HepG2 (cell line): ENCODE measurements around the gene CACNB4. TPM values are rescaled to one million over a fixed set of nuclear protein-coding genes. Genes with fewer than 3 reads are reported as not detected.
"Not testable (repeated sequence)": the region's sequence is repeated elsewhere in the genome, so short reads cannot be mapped to it uniquely, and the experiment has no call there.

Experiments used
- ATAC-seq: fragments of 200-7000 bp; cut with Tn5 transposase; 3 replicates; pipeline ENCODE4 v1.9.1; 2020; ENCODE audit warnings: mild to moderate bottlenecking, moderate library complexity
- BruUV-seq: library from RNA; stranded (reverse); fragments of 400-500 nt; replicated peaks from 2 replicates; lab custom pipeline; 2021; lab: Mats Ljungman, UMichigan
- CTCF ChIA-PET: fragments of 300-600 bp; formaldehyde crosslinking; extraction: SDS; loops from one replicate; lab custom pipeline; 2021; ENCODE audit warnings: low total read pairs, inconsistent platforms, low intra/inter-chr PET ratio; lab: Yijun Ruan, JAX
- POLR2A ChIA-PET: fragments of 350-600 bp; sonication (Branson Sonifier 250); formaldehyde crosslinking; loops from one replicate; lab custom pipeline; 2020; ENCODE audit warnings: antibody characterized with exemption, inconsistent platforms; lab: Yijun Ruan, JAX
- DNase-seq: peaks from one replicate; pipeline ENCODE4 v3.0.0-alpha.2; 2015; ENCODE audit warnings: low spot score
- FAIRE-seq: peaks from 3 replicates; lab custom pipeline; 2011; peaks lifted over from hg19 to GRCh38; lab: Jason Lieb, UNC
- H2AFZ ChIP-seq: one replicate; pipeline ENCODE4 v1.6.1; 2011; ENCODE audit warnings: low read length, inconsistent platforms
- H3K27ac ChIP-seq: fragments of 300-600 bp; 3 replicates; pipeline ENCODE4 v1.8.0; 2011; ENCODE audit warnings: mixed run types, mild to moderate bottlenecking, mixed read lengths, low read length, inconsistent platforms; ENCODE audit not compliant: insufficient read depth; ENCODE audit errors: extremely low read length
- H3K27me3 ChIP-seq, 2 experiments: fragments of 200-600 bp in 1 of 2; 2 replicates in 1 of 2; 3 replicates in 1 of 2; pipeline versions ENCODE4 v1.6.0 to v1.8.0; 2011; ENCODE audit warnings: low read length in 2 of 2, mild to moderate bottlenecking in 2 of 2, moderate library complexity in 2 of 2, inconsistent platforms in 1 of 2; ENCODE audit not compliant: insufficient read depth in 2 of 2, control insufficient read depth in 1 of 2
- H3K36me3 ChIP-seq, 2 experiments: fragments of 200-600 bp in 1 of 2; replicated peaks in 1 of 2; 2 replicates in 1 of 2; 3 replicates in 1 of 2; pipeline versions ENCODE4 v1.5.1 to v1.8.0; 2011; ENCODE audit warnings: low read length in 2 of 2, inconsistent platforms in 1 of 2; ENCODE audit not compliant: insufficient read depth in 2 of 2, control insufficient read depth in 1 of 2
- H3K4me1 ChIP-seq: 2 replicates; pipeline ENCODE4 v1.5.1; 2012; ENCODE audit warnings: low read length, inconsistent platforms; ENCODE audit not compliant: insufficient read depth
- H3K4me2 ChIP-seq: 2 replicates; pipeline ENCODE4 v1.6.0; 2011; ENCODE audit warnings: low read depth, low read length, inconsistent platforms
- H3K4me3 ChIP-seq, 3 experiments: fragments of 200-600 bp in 1 of 3; sonication (generic), shearing (Covaris generic) in 1 of 3; replicated peaks in 1 of 3; 2 replicates each; pipeline ENCODE4 v1.5.1; 2011 to 2016; ENCODE audit warnings: low read length in 3 of 3, inconsistent platforms in 2 of 3, low read depth in 2 of 3, mild to moderate bottlenecking in 2 of 3, control low read depth in 1 of 3, mixed read lengths in 1 of 3; ENCODE audit not compliant: insufficient read depth in 1 of 3
- H3K79me2 ChIP-seq: one replicate; pipeline ENCODE4 v1.6.1; 2011; ENCODE audit warnings: low read length, inconsistent platforms; ENCODE audit not compliant: insufficient read depth
- H3K9ac ChIP-seq: 2 replicates; pipeline ENCODE4 v1.6.0; 2011; ENCODE audit warnings: mild to moderate bottlenecking, low read depth, low read length, inconsistent platforms; ENCODE audit not compliant: insufficient read depth
- H3K9me3 ChIP-seq: 2 replicates; pipeline ENCODE4 v1.5.1; 2012; ENCODE audit warnings: mild to moderate bottlenecking, low read length
- H4K20me1 ChIP-seq: 2 replicates; pipeline ENCODE4 v1.6.0; 2011; ENCODE audit warnings: inconsistent platforms, mild to moderate bottlenecking, low read length, moderate library complexity; ENCODE audit not compliant: insufficient read depth
- MYC ChIP-seq: sonication (generic); formaldehyde crosslinking; IDR thresholded peaks from 2 replicates; pipeline ENCODE4 v1.9.0; 2021; ENCODE audit warnings: missing genetic modification reagents, borderline replicate concordance
- NR2F2 ChIP-seq: IDR thresholded peaks from 2 replicates; pipeline ENCODE4 v1.6.1; 2012; ENCODE audit warnings: low read depth, inconsistent platforms, borderline replicate concordance
- ZNF234 ChIP-seq: sonication (generic); formaldehyde crosslinking; conservative IDR thresholded peaks from 2 replicates; pipeline ENCODE4 v1.5.1; 2020; ENCODE audit warnings: mild to moderate bottlenecking, missing genetic modification reagents
- WGBS: methylation state at CpG from one replicate; pipeline ENCODE4 v1.1.6; 2017; ENCODE audit warnings: low lambda C conversion rate; 5-methylcytosine and 5-hydroxymethylcytosine counted together
- in situ Hi-C: cut with HindIII; loops from 2 replicates; pipeline ENCODE4 v1.10.0; 2017; ENCODE audit warnings: low pct_unique_long_range_greater_than_20kb; ENCODE audit not compliant: extremely low pct_ligation_motif_present
- intact Hi-C: fragments of 100-400 bp; cut with micrococcal nuclease; formaldehyde crosslinking; loops from one replicate; pipeline ENCODE4 v1.10.0; 2022; ENCODE audit not compliant: unreplicated experiment
- polyA plus RNA-seq, 8 experiments: library from polyadenylated mRNA; depleted of rRNA in 3 of 8; stranded (reverse) in 7 of 8; unstranded in 1 of 8; fragments of >200 nt; fragmentation: Illumina TruSeq in 4 of 8; extraction: Trizol in 4 of 8; gene quantifications; 2 replicates each; pipeline versions ENCODE4 v1.2.1 to v1.2.3, GENCODE V29; 2011 to 2016; ENCODE audit warnings: low read depth in 4 of 8, missing spikeins in 1 of 8, mixed read lengths in 1 of 8; ENCODE audit not compliant: insufficient read depth in 1 of 8
- total RNA-seq, 5 experiments: library from RNA; depleted of rRNA; stranded (reverse); fragments of >200 nt; fragmentation: Illumina TruSeq; extraction: Trizol; gene quantifications; 2 replicates each; pipeline ENCODE4 v1.2.3, GENCODE V29; 2016; ENCODE audit warnings: low read depth in 1 of 5
- TF ChIP-seq, protein P1 (sequence below): sonication (generic); formaldehyde crosslinking; IDR thresholded peaks from 2 replicates; pipeline ENCODE4 v1.5.0; 2020; ENCODE audit warnings: mild to moderate bottlenecking, missing genetic modification reagents, moderate library complexity

Gene CACNB4
- total and polyA plus RNA-seq, 2 of the 13 experiments (the other 11 are each of a cell fraction or from before 2014, with no cell fraction given): 5.1 to 14.3 TPM

DNA sequence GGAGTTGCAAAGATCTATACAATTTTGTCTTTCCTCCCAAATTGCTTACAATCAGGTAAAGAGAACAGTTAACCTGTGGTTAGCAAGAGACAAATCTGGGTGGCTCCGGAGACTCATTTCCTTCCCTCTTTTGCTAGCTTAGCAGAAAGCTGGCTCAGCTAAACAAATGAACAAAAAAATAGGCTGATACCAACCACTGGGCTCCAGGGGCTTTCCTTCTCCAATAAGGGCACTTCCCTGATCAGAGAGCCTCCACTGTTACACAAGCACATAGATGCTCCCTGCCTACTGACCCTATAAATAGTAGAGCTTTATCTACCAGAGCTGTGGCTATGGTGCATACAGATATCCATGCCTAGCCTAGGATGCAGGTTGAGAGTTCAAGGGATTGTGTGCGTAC is 180.5 kb downstream of the CACNB4 start:
- H3K9ac ChIP-seq: no peak overlapping the region
- TF ChIP-seq NR2F2 (no peak), MYC (CRISPR knock-in tag) (no peak)
- no peaks in the 10 kb centered on the region for H3K79me2 ChIP-seq
- H3K4me2 ChIP-seq: no peak overlapping the region
- no peaks in the 10 kb centered on the region for H4K20me1 ChIP-seq
- intact Hi-C loops (no loop called here), in situ Hi-C loops (no loop called here)
- no peak overlapping the region for H2AFZ ChIP-seq
- H3K27me3 ChIP-seq: no peaks in the 10 kb centered on the region
- CTCF ChIA-PET: no interaction called here
- POLR2A ChIA-PET: no interaction called here
- H3K9me3 ChIP-seq: no peaks in the 10 kb centered on the region
- H3K27ac ChIP-seq: no peak overlapping the region
- no peak overlapping the region for H3K4me3 ChIP-seq
- 95% methylated on average over 2 of the region's 2 CpGs for WGBS
- no peaks in the 10 kb centered on the region for H3K36me3 ChIP-seq
- BruUV-seq: no TSS peak
- DNase-seq (no peak), FAIRE-seq (no peak), ATAC-seq (no peak)
- H3K4me1 ChIP-seq: peaks cover 15% of the 10 kb centered on the region

DNA sequence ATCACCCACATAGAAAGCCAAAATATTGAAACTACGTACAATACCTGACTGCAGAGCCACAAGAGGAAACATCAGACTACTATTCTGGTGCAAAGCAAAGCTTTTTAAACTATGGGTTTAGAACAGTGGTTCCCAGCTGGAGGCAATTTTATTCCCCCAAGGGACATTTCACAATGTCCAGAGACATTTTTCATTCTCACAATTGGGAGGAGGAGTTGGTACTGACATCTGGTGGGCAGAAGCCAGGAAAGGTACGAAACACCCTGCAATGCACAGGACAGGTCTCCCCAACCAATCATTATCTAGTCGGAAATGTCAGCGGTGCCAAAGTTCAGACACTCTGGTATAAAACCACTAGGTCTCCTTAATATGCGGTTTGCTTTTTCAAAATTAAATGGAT is 182.2 kb downstream of the CACNB4 start:
- ChIA-PET POLR2A (interaction anchor here (1.3 kb wide), 1 partner anchor 88 kb away, joined by 3 read pairs; the partner anchor contains the start of gene ARL5A), CTCF (no interaction called here)
- no peak for ATAC-seq
- H3K36me3 ChIP-seq: no peaks in the 10 kb centered on the region
- no peak for DNase-seq
- no peak overlapping the region for H3K27ac ChIP-seq
- BruUV-seq: no TSS peak
- no peaks in the 10 kb centered on the region for H3K9me3 ChIP-seq
- no peaks in the 10 kb centered on the region for H3K27me3 ChIP-seq
- TF ChIP-seq, protein P1, sequence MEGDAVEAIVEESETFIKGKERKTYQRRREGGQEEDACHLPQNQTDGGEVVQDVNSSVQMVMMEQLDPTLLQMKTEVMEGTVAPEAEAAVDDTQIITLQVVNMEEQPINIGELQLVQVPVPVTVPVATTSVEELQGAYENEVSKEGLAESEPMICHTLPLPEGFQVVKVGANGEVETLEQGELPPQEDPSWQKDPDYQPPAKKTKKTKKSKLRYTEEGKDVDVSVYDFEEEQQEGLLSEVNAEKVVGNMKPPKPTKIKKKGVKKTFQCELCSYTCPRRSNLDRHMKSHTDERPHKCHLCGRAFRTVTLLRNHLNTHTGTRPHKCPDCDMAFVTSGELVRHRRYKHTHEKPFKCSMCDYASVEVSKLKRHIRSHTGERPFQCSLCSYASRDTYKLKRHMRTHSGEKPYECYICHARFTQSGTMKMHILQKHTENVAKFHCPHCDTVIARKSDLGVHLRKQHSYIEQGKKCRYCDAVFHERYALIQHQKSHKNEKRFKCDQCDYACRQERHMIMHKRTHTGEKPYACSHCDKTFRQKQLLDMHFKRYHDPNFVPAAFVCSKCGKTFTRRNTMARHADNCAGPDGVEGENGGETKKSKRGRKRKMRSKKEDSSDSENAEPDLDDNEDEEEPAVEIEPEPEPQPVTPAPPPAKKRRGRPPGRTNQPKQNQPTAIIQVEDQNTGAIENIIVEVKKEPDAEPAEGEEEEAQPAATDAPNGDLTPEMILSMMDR (CRISPR knock-in tag): peak; percentile 23
- no peak for TF ChIP-seq ZNF234 (CRISPR knock-in tag)
- H3K4me1 ChIP-seq: peaks cover 8% of the 10 kb centered on the region; the same call in 1 of the 2 replicates
- intact Hi-C loops: no loop called here
- H4K20me1 ChIP-seq: no peaks in the 10 kb centered on the region
- no peak overlapping the region for H3K9ac ChIP-seq
- in situ Hi-C loops: no loop called here
- H3K79me2 ChIP-seq: no peaks in the 10 kb centered on the region
- H3K4me2 ChIP-seq: no peak overlapping the region
- WGBS: 93% methylated on average over 5 of the region's 5 CpGs
- H3K4me3 ChIP-seq: no peak overlapping the region
- no peak for FAIRE-seq
- no peak overlapping the region for H2AFZ ChIP-seq

DNA sequence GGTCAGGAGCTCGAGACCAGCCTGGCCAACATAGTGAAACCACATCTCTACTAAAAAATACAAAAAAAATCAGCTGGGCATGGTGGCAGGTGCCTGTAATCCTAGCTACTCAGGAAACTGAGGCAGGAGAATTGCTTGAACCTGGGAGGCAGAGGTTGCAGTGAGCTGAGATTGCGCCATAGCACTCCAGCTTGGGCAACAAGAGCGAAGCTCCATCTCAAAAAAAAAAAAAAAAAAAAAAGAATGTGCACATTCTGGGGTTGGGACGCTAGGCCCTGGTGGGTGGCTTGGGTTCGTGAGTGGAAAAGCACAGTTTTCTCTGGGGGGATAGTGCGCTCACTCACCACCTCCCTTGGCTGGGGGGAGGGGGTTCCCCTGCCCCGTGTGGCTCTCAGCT is 183.2 kb downstream of the CACNB4 start:
- ATAC-seq, H3K4me2 ChIP-seq, H4K20me1 ChIP-seq, H3K9me3 ChIP-seq, BruUV-seq, DNase-seq, H3K4me1 ChIP-seq, H3K36me3 ChIP-seq, POLR2A ChIA-PET, H3K27ac ChIP-seq, CTCF ChIA-PET, H3K9ac ChIP-seq, FAIRE-seq, H3K79me2 ChIP-seq, H3K27me3 ChIP-seq, H3K4me3 ChIP-seq, H2AFZ ChIP-seq, intact Hi-C loops, in situ Hi-C loops: not testable (repeated sequence)
- WGBS: 97% methylated on average over 7 of the region's 7 CpGs
